HG03442 (cell line): ENCODE data around the gene BAAT.
"Not testable (repeated sequence)": the region's sequence is repeated elsewhere in the genome, so short reads cannot be mapped to it uniquely, and the experiment has no call there.

Experiments used
- ATAC-seq: cut with Tn5 transposase; IDR thresholded peaks from one replicate; pipeline ENCODE4 v1.9.1; 2021; ENCODE audit warnings: mild to moderate bottlenecking, moderate library complexity; ENCODE audit not compliant: unreplicated experiment

BAAT gene

GRCh38 chr9:101365181-101365580 lies 19.6 kb downstream of the BAAT start:
- no peak for ATAC-seq

- ATAC-seq: no peak
Observed at GRCh38 chr9:101362450-101362849, 22.4 kb downstream of the BAAT start.

GRCh38 chr9:101360647-101361046 lies 24.2 kb downstream of the BAAT start:
- ATAC-seq: no peak

- ATAC-seq: no peak
Observed at GRCh38 chr9:101359679-101360078, 25.1 kb downstream of the BAAT start.

GRCh38 chr9:101356619-101357018 lies 28.2 kb downstream of the BAAT start:
- ATAC-seq: no peak

GRCh38 chr9:101354765-101355708 lies 29.8 kb downstream of the BAAT start:
- no peak for ATAC-seq

GRCh38 chr9:101354143-101354764 lies 30.6 kb downstream of the BAAT start:
- ATAC-seq: no peak

GRCh38 chr9:101353683-101354082 lies 31.1 kb downstream of the BAAT start:
- no peak for ATAC-seq

- ATAC-seq: no peak
Observed at GRCh38 chr9:101352892-101353463, 31.8 kb downstream of the BAAT start.

GRCh38 chr9:101350285-101350684 lies 34.5 kb downstream of the BAAT start:
- no peak for ATAC-seq

GRCh38 chr9:101342595-101342994 lies 42.2 kb downstream of the BAAT start:
- ATAC-seq: no peak

GRCh38 chr9:101341958-101342357 lies 42.8 kb downstream of the BAAT start:
- no peak for ATAC-seq

GRCh38 chr9:101337237-101337636 lies 47.6 kb downstream of the BAAT start:
- ATAC-seq: no peak

GRCh38 chr9:101336091-101336490 lies 48.7 kb downstream of the BAAT start:
- no peak for ATAC-seq

- ATAC-seq: no peak
Observed at GRCh38 chr9:101333926-101334702, 50.7 kb downstream of the BAAT start.

- no peak for ATAC-seq
Observed at GRCh38 chr9:101333490-101333889, 51.3 kb downstream of the BAAT start.

GRCh38 chr9:101332362-101332761 lies 52.4 kb downstream of the BAAT start:
- no peak for ATAC-seq

- ATAC-seq: not testable (repeated sequence)
Observed at GRCh38 chr9:101327422-101327909, 57.3 kb downstream of the BAAT start.

GRCh38 chr9:101326501-101326900 lies 58.3 kb downstream of the BAAT start:
- no peak for ATAC-seq

GRCh38 chr9:101326035-101326434 lies 58.8 kb downstream of the BAAT start:
- no peak for ATAC-seq

GRCh38 chr9:101325053-101325452 lies 59.8 kb downstream of the BAAT start:
- no peak for ATAC-seq
